Measurements from ENCODE around the gene WIPF3.

DNA sequence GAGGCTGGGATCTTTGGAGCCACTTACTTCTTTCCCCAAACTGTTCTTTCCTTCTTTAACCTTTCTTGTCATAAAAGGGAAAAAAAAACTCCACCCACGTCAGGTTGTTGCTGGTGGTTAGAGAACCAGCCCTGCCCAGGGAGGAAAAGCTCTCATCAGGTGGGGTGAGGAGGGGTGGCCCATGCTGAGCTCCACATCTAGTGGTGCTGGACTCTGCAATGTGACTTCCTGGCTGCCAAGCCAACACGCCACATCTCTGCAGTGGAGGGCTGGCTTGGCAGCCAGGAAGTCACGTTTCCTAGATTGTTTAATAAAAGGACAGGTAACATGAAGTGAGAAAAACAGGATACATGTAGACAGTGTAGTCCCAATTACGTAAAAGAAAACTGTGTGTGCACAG lies 37.4 kb downstream of the WIPF3 start:
- no peak for TF ChIP-seq CTCF (conservative IDR thresholded peaks at IDR 0.05)
- TF ChIP-seq EZH2 (IDR thresholded peaks at IDR 0.05; ENCODE audit: low read depth), result no peak
